WTC11 (cell line): Measurements from ENCODE around the gene FGD2.

Experiments
- CREB1 ChIP-seq: sonication (generic); formaldehyde crosslinking; IDR thresholded peaks from 2 replicates; pipeline ENCODE4 v1.8.0; 2023; ENCODE audit warnings: mild to moderate bottlenecking, missing genetic modification reagents
- ESRRA ChIP-seq: sonication (generic); formaldehyde crosslinking; IDR thresholded peaks from 2 replicates; pipeline ENCODE4 v1.8.1; 2022; ENCODE audit warnings: mild to moderate bottlenecking, missing genetic modification reagents, borderline replicate concordance
- FOXP4 ChIP-seq: sonication (generic); formaldehyde crosslinking; IDR thresholded peaks from 2 replicates; pipeline ENCODE4 v1.8.0; 2022; ENCODE audit warnings: mild to moderate bottlenecking, missing genetic modification reagents
- MLX ChIP-seq: sonication (generic); formaldehyde crosslinking; IDR thresholded peaks from 2 replicates; pipeline ENCODE4 v1.8.1; 2023; ENCODE audit warnings: mild to moderate bottlenecking, missing genetic modification reagents, moderate library complexity
- TF ChIP-seq, protein P1 (sequence below): sonication (generic); formaldehyde crosslinking; IDR thresholded peaks from 2 replicates; pipeline ENCODE4 v1.8.0; 2022; ENCODE audit warnings: mild to moderate bottlenecking, missing genetic modification reagents
- TF ChIP-seq, protein P2 (sequence below): fragments of 200-600 bp; IDR thresholded peaks from 2 replicates; pipeline ENCODE4 v1.8.0; 2022; ENCODE audit warnings: antibody characterized with exemption
- TF ChIP-seq, protein P3 (sequence below): sonication (generic); formaldehyde crosslinking; IDR thresholded peaks from 2 replicates; pipeline ENCODE4 v1.8.0; 2022; ENCODE audit warnings: mild to moderate bottlenecking, missing genetic modification reagents

- TF ChIP-seq MLX = no peak
- TF ChIP-seq ESRRA = no peak
- TF ChIP-seq, protein P1, sequence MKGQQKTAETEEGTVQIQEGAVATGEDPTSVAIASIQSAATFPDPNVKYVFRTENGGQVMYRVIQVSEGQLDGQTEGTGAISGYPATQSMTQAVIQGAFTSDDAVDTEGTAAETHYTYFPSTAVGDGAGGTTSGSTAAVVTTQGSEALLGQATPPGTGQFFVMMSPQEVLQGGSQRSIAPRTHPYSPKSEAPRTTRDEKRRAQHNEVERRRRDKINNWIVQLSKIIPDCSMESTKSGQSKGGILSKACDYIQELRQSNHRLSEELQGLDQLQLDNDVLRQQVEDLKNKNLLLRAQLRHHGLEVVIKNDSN (CRISPR knock-in tag) = no peak
- TF ChIP-seq, protein P2, sequence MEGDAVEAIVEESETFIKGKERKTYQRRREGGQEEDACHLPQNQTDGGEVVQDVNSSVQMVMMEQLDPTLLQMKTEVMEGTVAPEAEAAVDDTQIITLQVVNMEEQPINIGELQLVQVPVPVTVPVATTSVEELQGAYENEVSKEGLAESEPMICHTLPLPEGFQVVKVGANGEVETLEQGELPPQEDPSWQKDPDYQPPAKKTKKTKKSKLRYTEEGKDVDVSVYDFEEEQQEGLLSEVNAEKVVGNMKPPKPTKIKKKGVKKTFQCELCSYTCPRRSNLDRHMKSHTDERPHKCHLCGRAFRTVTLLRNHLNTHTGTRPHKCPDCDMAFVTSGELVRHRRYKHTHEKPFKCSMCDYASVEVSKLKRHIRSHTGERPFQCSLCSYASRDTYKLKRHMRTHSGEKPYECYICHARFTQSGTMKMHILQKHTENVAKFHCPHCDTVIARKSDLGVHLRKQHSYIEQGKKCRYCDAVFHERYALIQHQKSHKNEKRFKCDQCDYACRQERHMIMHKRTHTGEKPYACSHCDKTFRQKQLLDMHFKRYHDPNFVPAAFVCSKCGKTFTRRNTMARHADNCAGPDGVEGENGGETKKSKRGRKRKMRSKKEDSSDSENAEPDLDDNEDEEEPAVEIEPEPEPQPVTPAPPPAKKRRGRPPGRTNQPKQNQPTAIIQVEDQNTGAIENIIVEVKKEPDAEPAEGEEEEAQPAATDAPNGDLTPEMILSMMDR = no peak
- TF ChIP-seq, protein P3, sequence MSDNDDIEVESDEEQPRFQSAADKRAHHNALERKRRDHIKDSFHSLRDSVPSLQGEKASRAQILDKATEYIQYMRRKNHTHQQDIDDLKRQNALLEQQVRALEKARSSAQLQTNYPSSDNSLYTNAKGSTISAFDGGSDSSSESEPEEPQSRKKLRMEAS = no peak
- TF ChIP-seq CREB1 (CRISPR knock-in tag) = no peak
- no peak for TF ChIP-seq FOXP4 (CRISPR knock-in tag)
Measured at GRCh38 chr6:37005061-37005810, at the start of gene FGD2.
